Hepatocyte (in vitro differentiated cells): ENCODE data around the gene UTP4.

Source experiments
- CTCF ChIP-seq: fragments of 200-600 bp; sonication (generic); IDR thresholded peaks from 2 replicates; pipeline ENCODE4 v1.5.1; 2016; ENCODE audit warnings: antibody characterized with exemption, mild to moderate bottlenecking; ENCODE audit not compliant: poor library complexity
- EZH2 ChIP-seq: fragments of 200-600 bp; sonication (generic); IDR thresholded peaks from 2 replicates; pipeline ENCODE4 v1.6.1; 2016; ENCODE audit warnings: antibody characterized with exemption, mild to moderate bottlenecking, borderline replicate concordance

- TF ChIP-seq CTCF, result no peak
- no peak for TF ChIP-seq EZH2
These were observed 77.3 kb downstream of the UTP4 start for GRCh38 chr16:69209735-69210134.
